Smooth muscle cell (in vitro differentiated cells): ENCODE results near the gene FADS2. TPM values are rescaled to one million over a fixed set of nuclear protein-coding genes. Genes with fewer than 3 reads are reported as not detected.

Experiments used
- DNase-seq: peaks from one replicate; lab custom pipeline; 2025; ENCODE audit not compliant: unreplicated experiment; lab: John Stamatoyannopoulos, UW
- H2AFZ ChIP-seq: fragments of 200-600 bp; sonication (generic); 2 replicates; pipeline ENCODE4 v1.6.0; 2016; ENCODE audit warnings: antibody characterized with exemption, low read depth, mild to moderate bottlenecking
- H3F3A ChIP-seq: fragments of 200-600 bp; sonication (generic); 2 replicates; pipeline ENCODE4 v1.6.0; 2017; ENCODE audit warnings: antibody characterized with exemption, low read depth
- H3K27ac ChIP-seq: fragments of 200-600 bp; sonication (generic); 2 replicates; pipeline ENCODE4 v1.5.1; 2016; ENCODE audit warnings: low read depth, mild to moderate bottlenecking
- H3K27me3 ChIP-seq: fragments of 200-600 bp; sonication (generic); 2 replicates; pipeline ENCODE4 v1.6.1; 2016; ENCODE audit warnings: low read depth, mild to moderate bottlenecking
- H3K36me3 ChIP-seq: fragments of 200-600 bp; sonication (generic); 2 replicates; pipeline ENCODE4 v1.5.1; 2016; ENCODE audit warnings: low read depth
- H3K4me1 ChIP-seq: fragments of 200-600 bp; sonication (generic); 2 replicates; pipeline ENCODE4 v1.5.1; 2016; ENCODE audit warnings: low read depth
- H3K4me2 ChIP-seq: fragments of 200-600 bp; sonication (generic); 2 replicates; pipeline ENCODE4 v1.6.0; 2016; ENCODE audit warnings: mild to moderate bottlenecking
- H3K4me3 ChIP-seq: fragments of 200-600 bp; sonication (generic); 2 replicates; pipeline ENCODE4 v1.5.1; 2016; ENCODE audit warnings: mild to moderate bottlenecking
- H3K79me2 ChIP-seq: fragments of 200-600 bp; sonication (generic); 2 replicates; pipeline ENCODE4 v1.6.0; 2016; ENCODE audit warnings: low read depth, mild to moderate bottlenecking
- H3K9ac ChIP-seq: fragments of 200-600 bp; sonication (generic); 2 replicates; pipeline ENCODE4 v1.6.0; 2016; ENCODE audit warnings: low read depth
- H3K9me3 ChIP-seq: fragments of 200-600 bp; sonication (generic); replicated peaks from 2 replicates; pipeline ENCODE4 v1.5.1; 2016; ENCODE audit warnings: low read depth
- H4K20me1 ChIP-seq: fragments of 200-600 bp; sonication (generic); 2 replicates; pipeline ENCODE4 v1.6.0; 2016; ENCODE audit warnings: low read depth
- WGBS: methylation state at CpG from one replicate; pipeline ENCODE4 v1.1.7; 2016; ENCODE audit warnings: low lambda C conversion rate; 5-methylcytosine and 5-hydroxymethylcytosine counted together
- polyA plus RNA-seq: library from polyadenylated mRNA; unstranded; fragments of >200 nt; fragmentation: Nextera tagmentation; extraction: Ambion mirVana; gene quantifications from 2 replicates; pipeline ENCODE4 v1.2.1, GENCODE V29; 2016
- total RNA-seq: library from RNA; depleted of rRNA; stranded (reverse); fragments of >200 nt; gene quantifications from 2 replicates; pipeline ENCODE4 v1.2.3, GENCODE V29; 2014
- TF ChIP-seq, protein P1 (sequence below): fragments of 200-600 bp; sonication (generic); IDR thresholded peaks from 2 replicates; pipeline ENCODE4 v1.5.1; 2017; ENCODE audit warnings: borderline replicate concordance, mild to moderate bottlenecking, antibody characterized with exemption; ENCODE audit not compliant: insufficient read depth, poor library complexity, severe bottlenecking

The FADS2 gene
- total and polyA plus RNA-seq, 2 experiments from 2014 or later = 279 to 495 TPM

- H3K27ac ChIP-seq = no peak overlapping the region
- H3K79me2 ChIP-seq = peaks cover 5% of the 10 kb centered on the region
- 96% methylated on average over 2 of the region's 2 CpGs for WGBS
- H4K20me1 ChIP-seq = no peaks in the 10 kb centered on the region
- H3K4me1 ChIP-seq = no peaks in the 10 kb centered on the region
- H2AFZ ChIP-seq = no peak overlapping the region
- H3K27me3 ChIP-seq = no peaks in the 10 kb centered on the region
- DNase-seq = no peak
- TF ChIP-seq, protein P1, sequence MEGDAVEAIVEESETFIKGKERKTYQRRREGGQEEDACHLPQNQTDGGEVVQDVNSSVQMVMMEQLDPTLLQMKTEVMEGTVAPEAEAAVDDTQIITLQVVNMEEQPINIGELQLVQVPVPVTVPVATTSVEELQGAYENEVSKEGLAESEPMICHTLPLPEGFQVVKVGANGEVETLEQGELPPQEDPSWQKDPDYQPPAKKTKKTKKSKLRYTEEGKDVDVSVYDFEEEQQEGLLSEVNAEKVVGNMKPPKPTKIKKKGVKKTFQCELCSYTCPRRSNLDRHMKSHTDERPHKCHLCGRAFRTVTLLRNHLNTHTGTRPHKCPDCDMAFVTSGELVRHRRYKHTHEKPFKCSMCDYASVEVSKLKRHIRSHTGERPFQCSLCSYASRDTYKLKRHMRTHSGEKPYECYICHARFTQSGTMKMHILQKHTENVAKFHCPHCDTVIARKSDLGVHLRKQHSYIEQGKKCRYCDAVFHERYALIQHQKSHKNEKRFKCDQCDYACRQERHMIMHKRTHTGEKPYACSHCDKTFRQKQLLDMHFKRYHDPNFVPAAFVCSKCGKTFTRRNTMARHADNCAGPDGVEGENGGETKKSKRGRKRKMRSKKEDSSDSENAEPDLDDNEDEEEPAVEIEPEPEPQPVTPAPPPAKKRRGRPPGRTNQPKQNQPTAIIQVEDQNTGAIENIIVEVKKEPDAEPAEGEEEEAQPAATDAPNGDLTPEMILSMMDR = no peak
- no peak overlapping the region for H3K4me3 ChIP-seq
- H3F3A ChIP-seq = peaks cover 42% of the 10 kb centered on the region
- no peak overlapping the region for H3K4me2 ChIP-seq
- no peak overlapping the region for H3K9ac ChIP-seq
- no peaks in the 10 kb centered on the region for H3K9me3 ChIP-seq
- no peaks in the 10 kb centered on the region for H3K36me3 ChIP-seq
Measured at GRCh38 chr11:61799665-61800284, 28.3 kb upstream of the FADS2 start.

- Histone ChIP-seq H2AFZ (no peak overlapping the region), H4K20me1 (no peaks in the 10 kb centered on the region), H3K4me1 (no peaks in the 10 kb centered on the region), H3K79me2 (no peaks in the 10 kb centered on the region), H3K36me3 (no peaks in the 10 kb centered on the region), H3K27ac (peak overlapping the region; percentile 29), H3K9ac (no peak overlapping the region), H3K4me2 (no peak overlapping the region), H3K9me3 (no peaks in the 10 kb centered on the region), H3K4me3 (no peak overlapping the region), H3F3A (peaks cover 42% of the 10 kb centered on the region), H3K27me3 (no peaks in the 10 kb centered on the region)
- TF ChIP-seq, protein P1 = no peak
- no peak for DNase-seq
- WGBS = 84% methylated on average over 3 of the region's 3 CpGs
Measured at GRCh38 chr11:61800331-61801281, 27.5 kb upstream of the FADS2 start.

- no peaks in the 10 kb centered on the region for H4K20me1 ChIP-seq
- WGBS = 98% methylated on average over 6 of the region's 6 CpGs
- no peak for DNase-seq
- H3K9me3 ChIP-seq = no peaks in the 10 kb centered on the region
- H3K27ac ChIP-seq = no peak overlapping the region
- no peaks in the 10 kb centered on the region for H3K79me2 ChIP-seq
- no peak overlapping the region for H3K4me2 ChIP-seq
- no peak overlapping the region for H3K9ac ChIP-seq
- H3K36me3 ChIP-seq = no peaks in the 10 kb centered on the region
- TF ChIP-seq, protein P1 = no peak
- no peaks in the 10 kb centered on the region for H3K27me3 ChIP-seq
- no peaks in the 10 kb centered on the region for H3K4me1 ChIP-seq
- peaks cover 38% of the 10 kb centered on the region for H3F3A ChIP-seq
- no peak overlapping the region for H3K4me3 ChIP-seq
- H2AFZ ChIP-seq = no peak overlapping the region
Measured at GRCh38 chr11:61802605-61803004, 25.5 kb upstream of the FADS2 start.
